Stimulated activated CD8-positive, alpha-beta memory T cell treated with anti-CD3 and anti-CD28 coated beads, Interleukin-2, amount 100 ng/mL, for 1 hour (primary cell): Measurements from ENCODE around the gene CDK2.
A peak's percentile ranks its signal among the peaks of the same experiment; 100 is the strongest.
"Not testable (repeated sequence)": the region's sequence is repeated elsewhere in the genome, so short reads cannot be mapped to it uniquely, and the experiment has no call there.

ENCODE experiments used
- DNase-seq, 2 donors: peaks; one replicate each; pipeline ENCODE4 v3.0.0-alpha.2; 2020; ENCODE audit warnings: low read depth in 2 of 2

The CDK2 gene

DNA sequence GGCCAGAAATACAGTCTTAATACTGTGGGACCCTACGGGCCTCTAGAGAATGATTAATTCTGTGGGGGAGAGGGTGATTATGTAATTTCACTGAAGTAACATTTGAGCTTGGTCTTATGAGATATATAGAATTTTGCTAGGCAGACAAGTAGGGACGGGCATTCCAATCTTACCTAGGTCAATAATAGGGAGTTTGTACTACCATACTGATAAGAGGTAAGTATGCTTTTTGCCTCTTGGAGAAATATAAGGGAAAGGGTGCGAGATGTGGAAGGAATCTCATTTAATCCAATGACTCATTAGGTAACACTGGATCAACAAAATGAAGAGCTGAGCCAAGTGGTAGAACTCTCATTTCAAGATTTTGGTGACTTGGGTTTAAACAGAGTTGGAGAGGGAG lies 12.4 kb downstream of the CDK2 start:
- DNase-seq, result no peak

DNA sequence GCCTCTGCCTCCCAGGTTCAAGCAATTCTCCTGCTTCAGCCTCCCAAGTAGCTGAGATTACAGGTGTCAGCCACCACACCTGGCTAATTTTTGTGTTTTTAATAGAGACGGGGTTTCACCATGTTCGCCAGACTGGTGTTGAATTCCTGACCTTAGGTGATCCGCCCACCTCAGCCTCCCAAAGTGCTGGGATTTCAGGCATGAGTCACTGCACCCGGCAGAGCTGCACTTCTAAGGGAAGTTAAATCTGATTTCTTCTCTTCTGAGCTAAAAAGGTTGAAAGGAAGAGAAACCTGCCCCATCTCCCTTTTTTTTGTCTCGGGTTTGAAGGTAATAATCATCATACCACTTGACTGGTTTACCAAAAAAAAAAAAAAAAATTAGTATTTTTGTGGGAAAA lies 15.3 kb downstream of the CDK2 start:
- DNase-seq, result not testable (repeated sequence)

DNA sequence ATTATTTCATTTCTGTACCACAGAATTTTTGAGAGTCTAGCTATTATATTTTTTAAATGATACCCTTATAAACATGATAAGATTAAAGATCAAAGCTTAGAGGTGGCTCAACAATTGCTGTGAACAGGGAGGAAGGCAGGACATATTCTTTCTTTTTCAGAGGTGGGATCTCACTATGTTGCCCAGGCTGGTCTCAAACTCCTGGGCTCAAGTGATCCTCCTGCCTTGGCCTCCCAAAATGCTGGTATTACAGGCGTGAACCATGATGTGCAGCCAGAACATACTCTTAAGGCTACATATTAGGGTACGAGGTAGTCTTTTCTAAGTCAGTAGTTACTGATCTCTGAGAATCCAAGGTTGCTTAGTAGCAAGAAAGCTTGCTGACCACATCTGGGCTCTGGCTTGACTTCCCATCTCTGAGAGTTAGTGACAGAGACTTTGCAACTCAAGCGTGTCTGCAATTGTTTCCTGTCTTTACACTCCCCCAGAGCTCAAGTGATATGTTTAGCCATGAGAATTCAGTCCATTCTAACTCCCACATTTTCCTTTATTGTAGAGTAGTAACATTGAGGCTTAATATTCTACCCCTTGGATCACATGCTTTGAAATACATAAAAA lies 15.8 kb downstream of the CDK2 start:
- no peak for DNase-seq

DNA sequence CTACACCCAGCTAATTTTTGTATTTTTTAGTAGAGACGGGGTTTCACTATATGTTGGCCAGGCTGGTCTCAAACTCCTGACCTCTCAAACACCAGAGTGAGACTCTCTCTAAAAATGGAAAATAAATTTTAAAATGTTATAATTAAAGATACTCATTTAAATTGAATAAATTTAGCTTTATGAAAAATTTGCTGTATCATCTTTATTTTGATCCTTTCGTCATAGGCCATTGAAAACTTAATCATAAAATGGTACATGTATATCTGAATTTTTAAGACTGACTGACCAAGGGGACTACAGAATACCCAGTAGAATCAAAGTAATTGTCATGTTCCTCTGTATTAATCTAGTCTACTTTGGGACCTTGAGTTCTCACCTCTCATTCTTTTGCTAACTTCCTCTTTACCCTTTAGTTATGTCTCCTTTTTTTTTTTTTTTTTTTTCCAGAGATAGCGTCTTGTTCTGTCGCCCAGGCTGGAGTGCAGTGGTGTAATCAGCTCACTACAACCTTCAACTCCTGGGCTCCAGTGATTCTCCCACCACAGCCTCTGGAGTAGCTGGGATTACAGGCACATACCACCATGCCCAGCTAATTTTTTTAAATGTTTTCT lies 16.7 kb downstream of the CDK2 start:
- DNase-seq, result no peak

DNA sequence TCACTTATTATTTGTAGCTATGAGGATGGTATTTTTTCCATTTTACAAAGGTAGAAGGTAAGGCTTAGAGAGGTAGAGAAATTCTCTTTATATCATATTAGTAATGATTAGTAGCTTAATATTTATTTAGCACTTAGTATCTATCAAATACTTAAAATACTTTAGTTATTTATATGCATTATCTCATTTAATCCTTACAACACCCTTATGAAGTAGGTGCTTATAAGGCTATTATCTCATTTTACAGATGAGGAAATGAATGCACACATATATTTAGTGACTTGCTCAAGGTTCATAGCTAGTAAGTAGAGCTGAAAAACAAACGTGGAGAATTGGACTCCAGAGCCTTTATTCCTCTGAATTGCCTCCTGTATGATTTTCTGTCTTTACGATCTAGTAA lies 18.2 kb downstream of the CDK2 start:
- no peak for DNase-seq

DNA sequence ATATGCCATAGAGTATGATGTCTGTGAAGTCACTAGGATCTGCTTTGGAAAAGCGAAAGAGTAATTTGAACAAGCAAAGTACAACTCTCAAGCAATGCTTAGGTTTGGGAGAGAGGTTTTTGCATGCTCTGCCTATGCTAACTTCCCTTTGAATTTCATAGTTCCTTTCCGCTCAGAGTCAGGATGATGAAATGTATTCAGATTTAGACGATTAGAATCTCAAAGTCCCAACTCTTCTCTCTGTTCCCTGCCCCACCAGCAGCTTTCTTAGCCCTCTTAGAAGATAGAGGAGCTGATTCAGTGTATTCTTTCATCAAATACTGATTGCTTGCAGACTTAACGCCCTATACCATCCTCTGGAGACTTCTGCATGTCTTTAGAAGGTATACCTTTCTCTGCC lies 18.7 kb downstream of the CDK2 start:
- DNase-seq, result no peak

DNA sequence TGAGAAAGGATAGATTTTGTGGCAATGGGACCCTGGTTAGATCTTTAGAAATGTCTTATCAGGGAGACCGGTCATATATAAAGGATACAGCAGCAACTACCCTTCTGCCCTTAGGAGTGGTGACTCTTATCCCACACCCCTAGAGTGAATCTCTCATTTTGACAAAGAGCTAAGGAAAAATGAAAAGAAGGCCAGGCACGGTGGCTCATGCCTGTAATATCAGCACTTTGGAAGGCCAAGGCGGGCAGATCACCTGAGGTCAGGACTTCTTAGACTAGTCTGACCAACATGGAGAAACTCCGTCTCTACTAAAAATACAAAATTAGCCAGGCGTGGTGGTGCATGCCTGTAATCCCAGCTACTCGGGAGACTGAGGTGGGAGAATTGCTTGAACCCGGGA lies 19.3 kb downstream of the CDK2 start:
- DNase-seq, result not testable (repeated sequence)

DNA sequence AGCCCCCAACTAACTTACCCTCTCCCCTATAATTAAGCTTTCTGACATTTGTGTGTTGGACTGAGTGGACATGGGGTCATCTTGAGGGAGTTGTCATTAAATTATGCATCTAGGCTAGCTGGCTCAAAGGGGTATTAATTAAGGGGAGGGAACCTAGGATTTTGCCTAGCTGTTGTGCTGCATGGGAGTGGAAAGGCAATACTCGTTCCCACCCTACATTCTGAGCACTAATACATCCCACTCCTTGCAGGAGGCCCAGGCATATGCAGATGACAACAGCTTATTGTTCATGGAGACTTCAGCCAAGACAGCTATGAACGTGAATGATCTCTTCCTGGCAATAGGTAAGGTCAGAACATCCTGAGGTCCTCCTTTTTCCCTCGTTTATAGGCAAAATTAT lies 24.5 kb downstream of the CDK2 start:
- DNase-seq, result no peak

DNA sequence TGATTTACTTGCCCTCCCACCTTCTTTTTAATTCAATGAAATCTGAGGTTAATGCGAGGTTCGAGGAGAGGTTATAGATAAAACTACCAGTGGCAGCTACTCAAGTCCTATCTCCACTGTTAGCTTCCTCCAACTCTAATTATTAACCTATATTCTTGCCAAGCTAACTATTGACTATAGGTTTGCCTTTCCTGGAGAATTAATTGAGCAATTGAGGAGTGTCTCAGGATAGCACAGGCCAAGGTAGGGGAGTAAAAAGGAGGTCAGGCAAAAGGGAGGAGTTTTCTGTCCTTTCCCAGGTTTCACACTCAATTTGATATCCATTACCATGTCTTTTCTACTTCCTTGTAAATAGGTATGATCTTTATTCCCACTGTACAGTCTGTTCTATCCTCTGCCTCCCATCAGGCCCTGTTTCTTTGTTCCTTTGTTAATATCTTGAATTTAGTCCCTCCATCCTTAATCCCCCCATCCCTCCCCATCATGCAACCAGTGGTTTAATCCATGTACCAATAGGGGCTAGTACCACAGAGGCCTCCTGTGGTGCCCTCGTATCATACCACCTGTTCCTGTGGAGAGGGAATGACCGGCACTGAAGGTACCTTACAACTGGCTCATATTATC lies 26.7 kb downstream of the CDK2 start:
- no peak for DNase-seq

DNA sequence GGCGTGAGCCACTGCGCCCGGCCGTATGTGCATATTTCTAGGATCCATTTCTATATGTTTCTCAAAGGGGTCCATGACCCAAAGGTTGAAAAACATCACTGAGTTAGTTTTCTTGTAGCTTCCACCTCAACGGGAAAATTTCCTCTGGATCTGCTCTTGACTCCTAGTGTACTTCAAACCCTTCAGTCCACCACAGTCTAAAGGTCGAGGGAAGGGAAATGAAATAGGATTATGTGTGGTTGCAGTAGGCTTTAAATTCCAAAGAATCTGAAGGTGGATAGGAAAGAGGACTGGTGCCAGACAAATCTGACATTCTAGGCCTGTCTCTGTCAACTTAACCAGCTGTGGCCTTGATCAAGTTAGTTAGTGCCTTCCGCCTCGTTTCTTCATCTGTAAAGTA lies 28.7 kb downstream of the CDK2 start:
- DNase-seq, result no peak

DNA sequence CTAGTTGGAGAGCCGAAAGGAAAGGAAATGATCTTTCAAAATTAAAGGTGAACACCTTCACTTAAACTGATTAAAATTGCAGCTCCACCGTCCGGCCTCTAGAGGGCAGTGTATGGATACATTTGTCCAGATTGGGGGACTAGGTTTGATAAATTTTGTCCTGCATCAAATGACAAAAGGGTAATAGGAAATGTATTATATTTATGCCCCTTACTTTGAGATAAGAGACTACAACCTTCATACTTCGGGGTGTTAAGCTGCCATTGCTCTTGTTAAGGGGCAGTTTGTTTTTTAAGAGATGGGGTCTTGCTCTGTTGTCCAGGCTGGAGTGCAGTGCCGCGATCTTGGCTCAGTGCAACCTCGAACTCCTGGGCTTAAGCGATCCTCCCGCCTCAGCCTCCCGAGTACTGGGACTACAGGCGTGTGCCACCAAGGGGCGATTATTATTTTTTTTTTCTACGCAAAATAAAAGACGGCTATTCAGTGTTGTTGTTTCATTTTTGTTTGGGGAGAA lies 29.6 kb downstream of the CDK2 start:
- DNase-seq, result peak; percentile 29 to 35

DNA sequence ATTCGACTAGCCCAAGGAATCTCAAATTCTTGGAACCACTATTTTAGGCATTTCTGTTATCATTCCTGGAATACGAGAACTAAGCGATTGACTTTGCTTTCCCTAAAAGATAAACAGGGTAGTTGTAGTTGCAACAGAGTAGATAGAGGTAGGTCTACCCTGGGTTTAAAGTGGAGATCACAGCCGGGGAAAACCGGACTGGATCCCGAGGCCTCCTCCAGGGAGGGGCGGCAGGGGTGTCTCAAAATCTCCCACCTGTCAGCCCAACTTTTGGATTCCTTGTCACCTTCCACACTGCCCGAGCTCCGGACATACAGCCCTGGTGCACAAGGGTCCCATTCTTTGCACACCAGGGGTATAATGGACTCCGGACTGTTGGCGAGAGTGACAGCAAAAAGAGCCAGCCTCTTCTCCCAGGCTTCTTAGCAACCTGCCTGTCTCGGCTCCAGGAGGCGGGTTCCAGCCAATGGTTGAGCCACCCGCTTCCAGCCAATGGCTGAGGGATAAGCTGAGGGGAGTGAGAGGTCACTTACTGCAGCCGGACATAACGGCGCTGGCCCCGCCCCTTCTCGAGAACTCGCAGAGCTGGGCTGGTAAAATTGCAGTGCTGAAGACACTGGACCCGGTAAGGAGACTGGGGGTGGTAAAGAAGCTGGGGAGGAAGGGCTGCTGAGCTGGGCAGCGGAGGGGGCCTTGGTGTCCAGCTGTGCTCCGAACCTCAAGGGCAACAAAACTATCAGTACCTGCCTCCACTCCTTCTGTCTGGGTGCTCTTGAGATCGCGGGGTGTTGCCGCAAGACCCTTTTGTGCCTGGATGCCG lies 30.3 kb downstream of the CDK2 start, which contains the start of gene SUOX:
TSS of gene SUOX (plus strand) at position 562 of the 820 bp plus-strand sequence. CDS start 4,946 bp downstream, outside the sequence.
- no peak for DNase-seq

DNA sequence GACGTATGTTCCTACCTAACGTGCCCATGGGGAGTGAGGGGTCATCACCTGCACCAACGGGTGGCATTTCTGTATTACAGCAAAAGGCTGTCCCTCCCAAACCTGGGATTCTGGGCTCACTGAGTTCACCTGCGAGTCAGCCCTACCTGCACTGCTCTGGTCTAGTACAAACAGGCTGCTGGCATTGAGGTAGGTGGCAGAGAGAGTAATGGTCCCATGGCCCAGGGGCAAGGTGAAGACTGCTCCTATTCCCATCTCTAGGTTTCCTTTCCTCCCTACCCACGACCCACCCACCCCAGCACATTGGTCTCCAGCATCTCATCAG lies 30.9 kb downstream of the CDK2 start:
- DNase-seq, result no peak

DNA sequence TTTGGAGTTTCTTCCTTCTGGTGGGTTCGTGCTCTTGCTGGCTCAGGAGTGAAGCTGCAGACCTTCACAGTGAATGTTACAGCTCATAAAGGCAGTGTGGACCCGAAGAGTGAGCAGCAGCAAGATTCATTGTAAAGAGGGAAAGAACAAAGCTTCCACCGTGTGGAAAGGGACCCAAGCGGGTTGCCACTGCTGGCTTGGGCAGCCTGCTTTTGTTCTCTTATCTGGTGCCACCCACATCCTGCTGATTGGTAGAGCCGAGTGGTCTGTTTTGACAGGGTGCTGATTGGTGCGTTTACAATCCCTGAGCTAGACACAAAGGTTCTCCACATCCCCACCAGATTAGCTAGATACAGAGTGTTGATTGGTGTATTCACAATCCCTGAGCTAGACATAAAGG lies 32.9 kb downstream of the CDK2 start:
- not testable (repeated sequence) for DNase-seq

DNA sequence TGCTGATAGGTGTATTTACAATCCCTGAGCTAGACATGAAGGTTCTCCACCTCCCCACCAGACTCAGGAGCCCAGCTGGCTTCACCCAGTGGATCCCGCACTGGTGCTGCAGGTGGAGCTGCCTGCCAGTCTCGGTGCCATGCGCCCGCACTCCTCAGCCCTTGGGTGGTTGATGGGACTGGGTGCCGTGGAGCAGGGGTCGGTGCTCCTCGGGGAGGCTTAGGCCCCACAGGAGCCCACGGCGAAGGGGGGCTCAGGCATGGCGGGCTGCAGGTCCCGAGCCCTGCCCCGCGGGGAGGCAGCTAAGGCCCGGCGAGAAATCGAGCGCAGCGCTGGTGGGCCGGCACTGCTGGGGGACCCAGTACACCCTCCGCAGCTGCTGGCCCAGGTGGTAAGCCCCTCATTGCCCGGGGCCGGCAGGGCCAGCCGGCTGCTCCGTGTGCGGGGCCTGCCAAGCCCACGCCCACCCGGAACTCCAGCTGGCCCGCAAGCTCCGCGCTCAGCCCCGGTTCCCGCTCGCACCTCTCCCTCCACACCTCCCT lies 33.4 kb downstream of the CDK2 start:
- not testable (repeated sequence) for DNase-seq

DNA sequence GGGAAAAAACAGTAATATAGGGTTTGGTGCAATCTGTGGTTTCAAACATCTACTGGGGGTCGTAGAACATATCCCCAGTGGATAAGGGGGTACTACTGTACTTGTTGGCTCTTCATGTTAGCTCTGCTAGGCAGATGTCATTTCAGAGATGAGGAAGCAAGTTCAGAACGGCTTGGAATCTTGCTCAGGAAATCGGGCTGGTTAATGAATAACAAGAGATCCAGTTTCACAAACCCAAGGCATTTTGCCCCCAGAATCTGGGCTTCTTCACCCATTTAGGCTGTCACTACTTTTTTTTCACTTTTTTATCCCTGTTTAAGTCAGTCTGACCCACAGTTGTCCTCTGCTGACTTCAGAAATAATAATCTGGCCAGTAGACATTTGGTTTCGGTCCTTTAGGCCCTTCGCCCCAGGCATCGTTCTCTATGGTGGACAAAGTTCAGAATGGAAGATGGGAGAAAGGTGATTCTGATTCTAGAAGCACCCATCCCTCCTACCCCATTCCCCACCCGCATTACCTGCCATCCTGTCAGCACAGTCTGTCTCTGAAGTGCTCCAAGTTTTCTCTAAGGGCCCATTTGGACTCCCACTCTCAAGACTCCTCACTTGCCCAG lies 35.0 kb downstream of the CDK2 start:
- no peak for DNase-seq

DNA sequence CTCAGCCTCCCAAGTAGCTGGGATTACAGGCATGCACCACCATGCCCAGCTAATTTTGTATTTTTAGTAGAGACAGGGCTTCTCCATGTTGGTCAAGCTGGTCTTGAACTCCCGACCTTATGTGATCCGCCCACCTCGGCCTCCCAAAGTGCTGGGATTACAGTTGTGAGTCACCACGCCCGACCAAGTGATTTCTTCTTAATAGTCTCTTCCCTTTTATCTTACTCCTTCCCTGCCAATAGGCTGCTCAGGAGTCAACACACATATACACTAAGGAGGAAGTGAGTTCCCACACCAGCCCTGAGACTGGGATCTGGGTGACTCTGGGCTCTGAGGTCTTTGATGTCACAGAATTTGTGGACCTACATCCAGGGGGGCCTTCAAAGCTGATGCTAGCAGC lies 36.7 kb downstream of the CDK2 start:
- not testable (repeated sequence) for DNase-seq

DNA sequence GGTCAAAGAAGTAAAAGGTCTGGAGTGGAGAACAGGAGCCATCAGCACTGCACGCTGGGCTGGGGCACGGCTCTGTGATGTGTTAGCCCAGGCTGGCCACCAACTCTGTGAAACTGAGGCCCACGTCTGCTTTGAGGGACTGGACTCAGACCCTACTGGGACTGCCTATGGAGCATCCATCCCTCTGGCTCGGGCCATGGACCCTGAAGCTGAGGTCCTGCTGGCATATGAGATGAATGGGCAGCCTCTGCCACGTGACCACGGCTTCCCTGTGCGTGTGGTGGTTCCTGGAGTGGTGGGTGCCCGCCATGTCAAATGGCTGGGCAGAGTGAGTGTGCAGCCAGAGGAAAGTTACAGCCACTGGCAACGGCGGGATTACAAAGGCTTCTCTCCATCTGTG lies 37.6 kb downstream of the CDK2 start:
- no peak for DNase-seq

DNA sequence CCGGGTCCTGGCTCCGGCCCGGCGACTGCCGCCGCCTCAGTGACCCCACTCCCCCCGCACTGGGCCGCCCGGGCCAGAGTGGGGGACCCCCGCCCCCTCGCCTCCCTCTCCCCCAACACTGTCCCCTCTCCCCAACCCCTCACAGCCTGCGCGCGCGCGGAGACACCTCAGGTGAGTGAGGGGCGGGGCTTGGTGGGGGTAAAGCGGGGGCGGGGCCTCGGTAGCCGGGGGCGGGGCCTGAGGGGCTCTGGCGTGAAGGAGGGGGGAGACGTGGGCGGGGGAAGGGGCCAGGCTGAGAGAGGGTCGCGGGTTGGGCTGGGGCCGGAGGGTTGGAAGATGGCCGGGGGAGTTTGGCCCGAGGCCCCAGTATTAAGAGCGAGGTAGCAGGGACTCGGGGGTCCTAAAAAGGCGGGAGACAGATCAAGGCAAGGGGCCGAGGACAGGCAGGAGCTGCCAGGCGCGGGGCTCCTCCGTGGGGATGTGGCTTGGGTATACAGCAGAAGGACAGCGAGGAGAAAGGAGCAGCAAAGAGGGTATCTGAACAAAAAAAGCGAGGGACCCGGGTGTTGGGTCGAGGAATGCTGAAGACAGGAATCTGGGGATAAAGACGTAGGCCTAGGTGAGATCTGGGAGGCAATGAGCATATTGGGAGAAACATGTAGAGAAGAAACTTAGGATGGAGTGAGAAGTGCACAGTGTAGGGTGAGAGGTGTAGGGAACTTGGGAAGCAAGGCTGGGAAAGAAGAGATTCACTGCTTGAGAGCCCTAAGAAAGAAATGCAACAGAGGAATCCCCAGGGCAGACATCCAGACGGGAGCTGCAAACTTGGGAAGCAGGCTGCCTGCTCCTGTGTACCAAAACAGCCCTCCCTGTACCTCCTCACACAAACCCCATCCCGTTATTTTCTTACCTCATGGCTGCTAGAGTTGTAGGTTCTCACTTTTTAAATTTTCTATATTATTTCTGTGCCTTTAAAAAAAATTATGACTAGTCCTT lies 41.2 kb downstream of the CDK2 start:
- DNase-seq, result peak; percentile 38 to 61

DNA sequence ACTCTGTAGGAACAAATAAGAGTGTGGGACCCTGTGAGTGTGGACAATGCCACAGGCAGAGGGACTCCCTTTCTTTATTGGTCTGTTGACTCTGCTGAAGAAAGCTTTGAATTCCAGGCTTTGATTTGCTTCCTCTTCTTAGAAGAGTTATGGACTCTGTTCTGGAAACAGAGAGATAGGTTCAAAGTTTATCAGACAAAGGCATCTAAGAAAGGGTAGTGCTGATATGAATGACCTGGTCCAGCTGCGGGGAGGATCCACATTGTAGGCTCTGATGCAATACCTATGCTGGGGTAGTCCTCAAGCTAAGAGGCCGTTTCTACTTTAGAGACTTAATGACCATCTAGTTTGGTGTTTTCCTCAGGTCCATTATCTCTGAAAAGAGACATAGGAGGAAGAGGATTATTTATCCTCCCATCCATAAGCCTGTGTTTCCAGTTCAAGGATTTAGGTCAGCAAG lies 43.5 kb downstream of the CDK2 start:
- DNase-seq, result no peak
